ENCODE results near the gene JAKMIP2.
"Not testable (repeated sequence)": the region's sequence is repeated elsewhere in the genome, so short reads cannot be mapped to it uniquely, and the experiment has no call there.

Gene JAKMIP2

GRCh38 chr5:147782110-147783028, at the start of gene JAKMIP2:
JAKMIP2 (minus strand) TSS chr5:147782728; CDS start chr5:147671806, 110,922 bp downstream.
- peak; percentile 3 for DNase-seq (ENCODE audit: low spot score)

- DNase-seq (ENCODE audit: low spot score) = no peak
Observed at GRCh38 chr5:147831465-147831864, 48.9 kb upstream of the JAKMIP2 start, which contains the start of gene SPINK1. SPINK1 (minus strand) TSS chr5:147831671; CDS start chr5:147831577, 94 bp downstream.

GRCh38 chr5:147830035-147830434, 47.5 kb upstream of the JAKMIP2 start:
- no peak for DNase-seq (ENCODE audit: low spot score)

- DNase-seq (ENCODE audit: low spot score) = not testable (repeated sequence)
Observed at GRCh38 chr5:147827017-147827416, 44.5 kb upstream of the JAKMIP2 start.

- DNase-seq (ENCODE audit: low spot score) = no peak
Observed at GRCh38 chr5:147826361-147826760, 43.8 kb upstream of the JAKMIP2 start.

GRCh38 chr5:147822686-147823491, 40.4 kb upstream of the JAKMIP2 start:
- peak; percentile 60 for DNase-seq (ENCODE audit: low spot score)

GRCh38 chr5:147822222-147822621, 39.7 kb upstream of the JAKMIP2 start:
- DNase-seq (ENCODE audit: low spot score) = not testable (repeated sequence)

GRCh38 chr5:147821766-147822165, 39.2 kb upstream of the JAKMIP2 start:
- DNase-seq (ENCODE audit: low spot score) = no peak

GRCh38 chr5:147819261-147819770, 36.8 kb upstream of the JAKMIP2 start:
- no peak for DNase-seq (ENCODE audit: low spot score)

- DNase-seq (ENCODE audit: low spot score) = no peak
Observed at GRCh38 chr5:147818290-147818689, 35.8 kb upstream of the JAKMIP2 start.

GRCh38 chr5:147813696-147814095, 31.2 kb upstream of the JAKMIP2 start:
- no peak for DNase-seq (ENCODE audit: low spot score)

GRCh38 chr5:147809830-147810666, 27.5 kb upstream of the JAKMIP2 start:
- peak; percentile 72 for DNase-seq (ENCODE audit: low spot score)

- DNase-seq (ENCODE audit: low spot score) = no peak
Observed at GRCh38 chr5:147805030-147805454, 22.5 kb upstream of the JAKMIP2 start.

- peak; percentile 66 for DNase-seq (ENCODE audit: low spot score)
Observed at GRCh38 chr5:147804334-147804733, 21.8 kb upstream of the JAKMIP2 start.

GRCh38 chr5:147803926-147804325, 21.4 kb upstream of the JAKMIP2 start:
- DNase-seq (ENCODE audit: low spot score) = no peak

- not testable (repeated sequence) for DNase-seq (ENCODE audit: low spot score)
Observed at GRCh38 chr5:147803161-147803560, 20.6 kb upstream of the JAKMIP2 start.

GRCh38 chr5:147801461-147801860, 18.9 kb upstream of the JAKMIP2 start:
- no peak for DNase-seq (ENCODE audit: low spot score)

GRCh38 chr5:147800491-147800890, 18.0 kb upstream of the JAKMIP2 start:
- DNase-seq (ENCODE audit: low spot score) = no peak

GRCh38 chr5:147796556-147797308, 14.2 kb upstream of the JAKMIP2 start:
- no peak for DNase-seq (ENCODE audit: low spot score)

- no peak for DNase-seq (ENCODE audit: low spot score)
Observed at GRCh38 chr5:147791181-147791580, 8.7 kb upstream of the JAKMIP2 start.

GRCh38 chr5:147789820-147790219, 7.3 kb upstream of the JAKMIP2 start:
- no peak for DNase-seq (ENCODE audit: low spot score)

All from kidney tubule cell (primary cell).